NCI-H2196 treated with DMSO at 0.1 percent for 48 hours (cell line): ENCODE data around the gene ARL6IP6.
"Not testable (repeated sequence)": the region's sequence is repeated elsewhere in the genome, so short reads cannot be mapped to it uniquely, and the experiment has no call there.

Experiments used
- DNase-seq: peaks from one replicate; lab custom pipeline; 2025; ENCODE audit not compliant: unreplicated experiment; lab: John Stamatoyannopoulos, UW

Gene ARL6IP6

GRCh38 chr2:152722639-152723038 is 4.2 kb downstream of the ARL6IP6 start:
- DNase-seq, result not testable (repeated sequence)

GRCh38 chr2:152723918-152724317 is 5.5 kb downstream of the ARL6IP6 start:
- no peak for DNase-seq

- DNase-seq, result no peak
Observed at GRCh38 chr2:152729844-152730243, 11.4 kb downstream of the ARL6IP6 start.

- no peak for DNase-seq
Observed at GRCh38 chr2:152730591-152731333, 12.3 kb downstream of the ARL6IP6 start.

GRCh38 chr2:152737509-152737908 is 19.1 kb downstream of the ARL6IP6 start:
- not testable (repeated sequence) for DNase-seq

- no peak for DNase-seq
Observed at GRCh38 chr2:152738438-152738837, 20.0 kb downstream of the ARL6IP6 start.

GRCh38 chr2:152739705-152740104 is 21.3 kb downstream of the ARL6IP6 start:
- DNase-seq, result not testable (repeated sequence)

GRCh38 chr2:152740743-152741328 is 22.4 kb downstream of the ARL6IP6 start:
- peak; percentile 11 for DNase-seq

- DNase-seq, result peak; percentile 1
Observed at GRCh38 chr2:152743002-152743401, 24.6 kb downstream of the ARL6IP6 start.

GRCh38 chr2:152747751-152748150 is 29.3 kb downstream of the ARL6IP6 start:
- not testable (repeated sequence) for DNase-seq

GRCh38 chr2:152755029-152755428 is 36.6 kb downstream of the ARL6IP6 start:
- DNase-seq, result no peak

GRCh38 chr2:152759290-152760072 is 41.1 kb downstream of the ARL6IP6 start:
- no peak for DNase-seq

GRCh38 chr2:152761214-152761613 is 42.8 kb downstream of the ARL6IP6 start:
- DNase-seq, result no peak

- DNase-seq, result no peak
Observed at GRCh38 chr2:152762202-152762601, 43.8 kb downstream of the ARL6IP6 start.

GRCh38 chr2:152763208-152763607 is 44.8 kb downstream of the ARL6IP6 start:
- not testable (repeated sequence) for DNase-seq

- DNase-seq, result no peak
Observed at GRCh38 chr2:152763651-152764050, 45.2 kb downstream of the ARL6IP6 start.

- DNase-seq, result no peak
Observed at GRCh38 chr2:152766928-152767327, 48.5 kb downstream of the ARL6IP6 start.

GRCh38 chr2:152781175-152781574 is 62.8 kb downstream of the ARL6IP6 start:
- DNase-seq, result no peak

GRCh38 chr2:152782171-152782570 is 63.8 kb downstream of the ARL6IP6 start:
- no peak for DNase-seq

- no peak for DNase-seq
Observed at GRCh38 chr2:152790883-152791282, 72.5 kb downstream of the ARL6IP6 start.

- no peak for DNase-seq
Observed at GRCh38 chr2:152791979-152792378, 73.6 kb downstream of the ARL6IP6 start.

- no peak for DNase-seq
Observed at GRCh38 chr2:152792974-152793373, 74.6 kb downstream of the ARL6IP6 start.
